GM23338 (cell line): ENCODE measurements around the gene SLC4A2. TPM values are rescaled to one million over a fixed set of nuclear protein-coding genes. Genes with fewer than 3 reads are reported as not detected.

ENCODE experiments used
- ATAC-seq: fragments of 200-7000 bp; cut with Tn5 transposase; 3 replicates; pipeline ENCODE4 v1.9.1; 2020
- DNase-seq: peaks from one replicate; pipeline ENCODE4 v3.0.0-alpha.2; 2015; ENCODE audit warnings: low spot score
- H2AFZ ChIP-seq: fragments of 200-600 bp; sonication (generic); 2 replicates; pipeline ENCODE4 v1.8.0; 2016; ENCODE audit warnings: antibody characterized with exemption, mild to moderate bottlenecking, moderate library complexity
- H3F3A ChIP-seq: fragments of 200-600 bp; sonication (generic); replicated peaks from 2 replicates; pipeline ENCODE4 v1.8.0; 2017; ENCODE audit warnings: antibody characterized with exemption, mixed run types, low read depth
- H3K27ac ChIP-seq: fragments of 200-600 bp; sonication (generic); 2 replicates; pipeline ENCODE4 v1.6.1; 2016; ENCODE audit warnings: low read depth
- H3K27me3 ChIP-seq: fragments of 200-600 bp; sonication (generic); 2 replicates; pipeline ENCODE4 v1.8.0; 2016; ENCODE audit warnings: mild to moderate bottlenecking, mixed run types, moderate library complexity; ENCODE audit not compliant: insufficient read depth
- H3K36me3 ChIP-seq: fragments of 200-600 bp; sonication (generic); 2 replicates; pipeline ENCODE4 v1.8.0; 2016; ENCODE audit warnings: mild to moderate bottlenecking; ENCODE audit not compliant: insufficient read depth
- H3K4me1 ChIP-seq: fragments of 200-600 bp; sonication (generic); 2 replicates; pipeline ENCODE4 v1.8.0; 2016; ENCODE audit warnings: mild to moderate bottlenecking, moderate library complexity; ENCODE audit not compliant: insufficient read depth
- H3K4me2 ChIP-seq: fragments of 200-600 bp; sonication (generic); 2 replicates; pipeline ENCODE4 v1.7.1; 2017; ENCODE audit warnings: mixed run types
- H3K4me3 ChIP-seq: fragments of 200-600 bp; sonication (generic); 2 replicates; pipeline ENCODE4 v1.6.1; 2016; ENCODE audit warnings: mixed run types
- H3K79me2 ChIP-seq: fragments of 200-600 bp; sonication (generic); replicated peaks from 2 replicates; pipeline ENCODE4 v1.8.0; 2017; ENCODE audit warnings: mild to moderate bottlenecking; ENCODE audit not compliant: insufficient read depth
- H3K9me2 ChIP-seq: fragments of 200-600 bp; sonication (generic); 2 replicates; pipeline ENCODE4 v1.8.0; 2017; ENCODE audit not compliant: insufficient read depth
- H4K20me1 ChIP-seq: fragments of 200-600 bp; sonication (generic); replicated peaks from 2 replicates; pipeline ENCODE4 v1.8.0; 2017; ENCODE audit warnings: mild to moderate bottlenecking; ENCODE audit not compliant: insufficient read depth
- H3K27ac Mint-ChIP-seq: 2 replicates; pipeline ENCODE4 v1.8.0; 2020; ENCODE audit warnings: inconsistent platforms, mild to moderate bottlenecking, moderate library complexity, mixed read lengths
- H3K27me3 Mint-ChIP-seq: 3 replicates; pipeline ENCODE4 v1.8.0; 2022; ENCODE audit warnings: low read depth, mild to moderate bottlenecking, moderate library complexity, mixed read lengths, inconsistent platforms; ENCODE audit not compliant: insufficient read depth, poor library complexity
- H3K36me3 Mint-ChIP-seq: 3 replicates; pipeline ENCODE4 v1.8.0; 2021; ENCODE audit warnings: low read depth, mild to moderate bottlenecking, inconsistent platforms, moderate library complexity, mixed read lengths
- H3K4me1 Mint-ChIP-seq: 3 replicates; pipeline ENCODE4 v1.8.0; 2020; ENCODE audit warnings: mild to moderate bottlenecking, inconsistent platforms, mixed read lengths
- H3K4me3 Mint-ChIP-seq: 3 replicates; pipeline ENCODE4 v1.8.0; 2021; ENCODE audit warnings: moderate library complexity, mild to moderate bottlenecking, inconsistent platforms, mixed read lengths
- H3K9me3 Mint-ChIP-seq: 3 replicates; pipeline ENCODE4 v1.8.0; 2020; ENCODE audit warnings: moderate library complexity, mild to moderate bottlenecking, inconsistent platforms, mixed read lengths
- CREB1 ChIP-seq: fragments of 250-450 bp; sonication (Bioruptor Pico); IDR thresholded peaks from 2 replicates; pipeline ENCODE4 v1.5.0; 2020; ENCODE audit warnings: low read depth, mild to moderate bottlenecking, moderate library complexity
- EZH2 ChIP-seq: fragments of 200-600 bp; sonication (generic); IDR thresholded peaks from one replicate; pipeline ENCODE4 v1.8.0; 2017; ENCODE audit warnings: antibody characterized with exemption, mild to moderate bottlenecking, low read depth; ENCODE audit not compliant: unreplicated experiment
- EZH2phosphoT487 ChIP-seq: fragments of 200-600 bp; sonication (generic); IDR thresholded peaks from one replicate; pipeline ENCODE4 v1.8.1; 2018; ENCODE audit warnings: antibody characterized with exemption; ENCODE audit not compliant: unreplicated experiment
- JUNB ChIP-seq: IDR thresholded peaks from one replicate; pipeline ENCODE4 v1.6.1; 2016; ENCODE audit warnings: antibody characterized with exemption; ENCODE audit not compliant: unreplicated experiment
- NANOG ChIP-seq: IDR thresholded peaks from 2 replicates; pipeline ENCODE4 v1.6.1; 2016; ENCODE audit warnings: antibody characterized with exemption, borderline replicate concordance
- POLR2AphosphoS5 ChIP-seq: IDR thresholded peaks from 2 replicates; pipeline ENCODE4 v1.6.1; 2016; ENCODE audit warnings: antibody characterized with exemption, low read depth
- STAT1 ChIP-seq: IDR thresholded peaks from one replicate; pipeline ENCODE4 v1.6.1; 2016; ENCODE audit warnings: antibody characterized with exemption; ENCODE audit not compliant: unreplicated experiment
- ZNF114 ChIP-seq: fragments of 250-450 bp; sonication (Bioruptor Pico); IDR thresholded peaks from 2 replicates; pipeline ENCODE4 v1.5.0; 2020; ENCODE audit warnings: mild to moderate bottlenecking, moderate library complexity
- ZNF331 ChIP-seq: fragments of 250-450 bp; sonication (Bioruptor Pico); IDR thresholded peaks from 2 replicates; pipeline ENCODE4 v1.5.0; 2020; ENCODE audit warnings: low read depth, mild to moderate bottlenecking, moderate library complexity
- polyA plus RNA-seq: library from polyadenylated mRNA; unstranded; fragments of >200 nt; fragmentation: Nextera tagmentation; extraction: Ambion mirVana; gene quantifications from 2 replicates; pipeline ENCODE4 v1.2.1, GENCODE V29; 2016
- total RNA-seq: library from RNA; depleted of rRNA; stranded (reverse); fragments of >200 nt; shearing (Covaris generic); gene quantifications from 2 replicates; pipeline ENCODE4 v1.2.3, GENCODE V29; 2014
- TF ChIP-seq, protein P1 (sequence below): IDR thresholded peaks from 2 replicates; pipeline ENCODE4 v1.6.1; 2016; ENCODE audit warnings: antibody characterized with exemption
- TF ChIP-seq, protein P2 (sequence below): fragments of 250-450 bp; sonication (Bioruptor Pico); IDR thresholded peaks from 2 replicates; pipeline ENCODE4 v1.5.0; 2020; ENCODE audit warnings: mild to moderate bottlenecking, moderate library complexity

The SLC4A2 gene
- total and polyA plus RNA-seq, 2 experiments from 2014 or later: 64.8 to 106 TPM

DNA sequence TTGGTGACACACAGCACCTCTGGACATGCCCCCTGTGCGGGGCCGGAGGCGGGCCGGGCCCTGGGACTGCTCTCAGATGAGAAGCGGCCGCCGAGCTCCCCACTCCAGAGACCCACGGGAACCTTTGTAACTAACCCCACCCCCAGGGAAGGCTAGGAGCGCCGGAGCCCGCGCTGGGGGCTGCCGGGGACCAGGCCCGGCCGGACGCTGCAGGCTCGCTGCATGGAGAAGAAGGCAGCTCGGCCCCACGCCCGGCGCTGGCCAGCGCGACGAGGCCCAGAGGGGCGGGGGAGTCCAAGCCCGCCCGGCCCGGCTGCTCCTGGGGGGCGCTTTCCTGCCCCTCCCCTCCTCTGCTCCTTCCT is 63.4 kb downstream of the SLC4A2 start:
- peaks cover 26% of the 10 kb centered on the region for H4K20me1 ChIP-seq
- H3K4me2 ChIP-seq: no peak overlapping the region
- no peaks in the 10 kb centered on the region for H3K9me3 Mint-ChIP-seq
- no peak overlapping the region for H3K4me3 Mint-ChIP-seq
- DNase-seq (no peak), ATAC-seq (no peak)
- peaks cover 36% of the 10 kb centered on the region for H3K36me3 Mint-ChIP-seq
- H3K4me1 ChIP-seq: peaks cover 15% of the 10 kb centered on the region
- peaks cover 39% of the 10 kb centered on the region for H3K27me3 Mint-ChIP-seq
- H3K79me2 ChIP-seq: no peaks in the 10 kb centered on the region
- peaks cover 36% of the 10 kb centered on the region for H3K4me1 Mint-ChIP-seq
- H3K27ac Mint-ChIP-seq: no peak overlapping the region
- peaks cover 22% of the 10 kb centered on the region for H3K27me3 ChIP-seq
- no peak overlapping the region for H3K4me3 ChIP-seq
- H3K36me3 ChIP-seq: no peaks in the 10 kb centered on the region; the same call in 1 of the 2 replicates
- no peak for TF ChIP-seq POLR2AphosphoS5
- no peak for TF ChIP-seq JUNB
- TF ChIP-seq EZH2phosphoT487: no peak
- TF ChIP-seq STAT1: no peak
- TF ChIP-seq NANOG: no peak
- TF ChIP-seq, protein P1, sequence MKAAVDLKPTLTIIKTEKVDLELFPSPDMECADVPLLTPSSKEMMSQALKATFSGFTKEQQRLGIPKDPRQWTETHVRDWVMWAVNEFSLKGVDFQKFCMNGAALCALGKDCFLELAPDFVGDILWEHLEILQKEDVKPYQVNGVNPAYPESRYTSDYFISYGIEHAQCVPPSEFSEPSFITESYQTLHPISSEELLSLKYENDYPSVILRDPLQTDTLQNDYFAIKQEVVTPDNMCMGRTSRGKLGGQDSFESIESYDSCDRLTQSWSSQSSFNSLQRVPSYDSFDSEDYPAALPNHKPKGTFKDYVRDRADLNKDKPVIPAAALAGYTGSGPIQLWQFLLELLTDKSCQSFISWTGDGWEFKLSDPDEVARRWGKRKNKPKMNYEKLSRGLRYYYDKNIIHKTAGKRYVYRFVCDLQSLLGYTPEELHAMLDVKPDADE: no peak
- TF ChIP-seq EZH2: no peak
- TF ChIP-seq CREB1 (CRISPR knock-in tag): no peak
- TF ChIP-seq ZNF114 (CRISPR knock-in tag): no peak
- TF ChIP-seq, protein P2, sequence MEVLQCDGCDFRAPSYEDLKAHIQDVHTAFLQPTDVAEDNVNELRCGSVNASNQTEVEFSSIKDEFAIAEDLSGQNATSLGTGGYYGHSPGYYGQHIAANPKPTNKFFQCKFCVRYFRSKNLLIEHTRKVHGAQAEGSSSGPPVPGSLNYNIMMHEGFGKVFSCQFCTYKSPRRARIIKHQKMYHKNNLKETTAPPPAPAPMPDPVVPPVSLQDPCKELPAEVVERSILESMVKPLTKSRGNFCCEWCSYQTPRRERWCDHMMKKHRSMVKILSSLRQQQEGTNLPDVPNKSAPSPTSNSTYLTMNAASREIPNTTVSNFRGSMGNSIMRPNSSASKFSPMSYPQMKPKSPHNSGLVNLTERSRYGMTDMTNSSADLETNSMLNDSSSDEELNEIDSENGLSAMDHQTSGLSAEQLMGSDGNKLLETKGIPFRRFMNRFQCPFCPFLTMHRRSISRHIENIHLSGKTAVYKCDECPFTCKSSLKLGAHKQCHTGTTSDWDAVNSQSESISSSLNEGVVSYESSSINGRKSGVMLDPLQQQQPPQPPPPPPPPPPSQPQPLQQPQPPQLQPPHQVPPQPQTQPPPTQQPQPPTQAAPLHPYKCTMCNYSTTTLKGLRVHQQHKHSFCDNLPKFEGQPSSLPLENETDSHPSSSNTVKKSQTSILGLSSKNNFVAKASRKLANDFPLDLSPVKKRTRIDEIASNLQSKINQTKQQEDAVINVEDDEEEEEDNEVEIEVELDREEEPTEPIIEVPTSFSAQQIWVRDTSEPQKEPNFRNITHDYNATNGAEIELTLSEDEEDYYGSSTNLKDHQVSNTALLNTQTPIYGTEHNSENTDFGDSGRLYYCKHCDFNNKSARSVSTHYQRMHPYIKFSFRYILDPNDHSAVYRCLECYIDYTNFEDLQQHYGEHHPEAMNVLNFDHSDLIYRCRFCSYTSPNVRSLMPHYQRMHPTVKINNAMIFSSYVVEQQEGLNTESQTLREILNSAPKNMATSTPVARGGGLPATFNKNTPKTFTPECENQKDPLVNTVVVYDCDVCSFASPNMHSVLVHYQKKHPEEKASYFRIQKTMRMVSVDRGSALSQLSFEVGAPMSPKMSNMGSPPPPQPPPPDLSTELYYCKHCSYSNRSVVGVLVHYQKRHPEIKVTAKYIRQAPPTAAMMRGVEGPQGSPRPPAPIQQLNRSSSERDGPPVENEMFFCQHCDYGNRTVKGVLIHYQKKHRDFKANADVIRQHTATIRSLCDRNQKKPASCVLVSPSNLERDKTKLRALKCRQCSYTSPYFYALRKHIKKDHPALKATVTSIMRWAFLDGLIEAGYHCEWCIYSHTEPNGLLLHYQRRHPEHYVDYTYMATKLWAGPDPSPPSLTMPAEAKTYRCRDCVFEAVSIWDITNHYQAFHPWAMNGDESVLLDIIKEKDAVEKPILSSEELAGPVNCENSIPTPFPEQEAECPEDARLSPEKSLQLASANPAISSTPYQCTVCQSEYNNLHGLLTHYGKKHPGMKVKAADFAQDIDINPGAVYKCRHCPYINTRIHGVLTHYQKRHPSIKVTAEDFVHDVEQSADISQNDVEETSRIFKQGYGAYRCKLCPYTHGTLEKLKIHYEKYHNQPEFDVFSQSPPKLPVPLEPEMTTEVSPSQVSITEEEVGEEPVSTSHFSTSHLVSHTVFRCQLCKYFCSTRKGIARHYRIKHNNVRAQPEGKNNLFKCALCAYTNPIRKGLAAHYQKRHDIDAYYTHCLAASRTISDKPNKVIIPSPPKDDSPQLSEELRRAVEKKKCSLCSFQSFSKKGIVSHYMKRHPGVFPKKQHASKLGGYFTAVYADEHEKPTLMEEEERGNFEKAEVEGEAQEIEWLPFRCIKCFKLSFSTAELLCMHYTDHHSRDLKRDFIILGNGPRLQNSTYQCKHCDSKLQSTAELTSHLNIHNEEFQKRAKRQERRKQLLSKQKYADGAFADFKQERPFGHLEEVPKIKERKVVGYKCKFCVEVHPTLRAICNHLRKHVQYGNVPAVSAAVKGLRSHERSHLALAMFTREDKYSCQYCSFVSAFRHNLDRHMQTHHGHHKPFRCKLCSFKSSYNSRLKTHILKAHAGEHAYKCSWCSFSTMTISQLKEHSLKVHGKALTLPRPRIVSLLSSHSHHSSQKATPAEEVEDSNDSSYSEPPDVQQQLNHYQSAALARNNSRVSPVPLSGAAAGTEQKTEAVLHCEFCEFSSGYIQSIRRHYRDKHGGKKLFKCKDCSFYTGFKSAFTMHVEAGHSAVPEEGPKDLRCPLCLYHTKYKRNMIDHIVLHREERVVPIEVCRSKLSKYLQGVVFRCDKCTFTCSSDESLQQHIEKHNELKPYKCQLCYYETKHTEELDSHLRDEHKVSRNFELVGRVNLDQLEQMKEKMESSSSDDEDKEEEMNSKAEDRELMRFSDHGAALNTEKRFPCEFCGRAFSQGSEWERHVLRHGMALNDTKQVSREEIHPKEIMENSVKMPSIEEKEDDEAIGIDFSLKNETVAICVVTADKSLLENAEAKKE (CRISPR knock-in tag): no peak
- TF ChIP-seq ZNF331 (CRISPR knock-in tag): no peak
- H2AFZ ChIP-seq: no peak overlapping the region
- no peaks in the 10 kb centered on the region for H3K9me2 ChIP-seq
- no peak overlapping the region for H3K27ac ChIP-seq
- peaks cover 21% of the 10 kb centered on the region for H3F3A ChIP-seq
